Astrocyte (in vitro differentiated cells and primary cell): ENCODE measurements around the gene TMUB2. TPM values are rescaled to one million over a fixed set of nuclear protein-coding genes. Genes with fewer than 3 reads are reported as not detected.

Source experiments
- DNase-seq: peaks from one replicate; pipeline ENCODE4 v3.0.0-alpha.2; 2010; ENCODE audit warnings: low read depth
- FAIRE-seq: peaks from 2 replicates; lab custom pipeline; 2011; peaks lifted over from hg19 to GRCh38; lab: Jason Lieb, UNC
- H2AFZ ChIP-seq: 2 replicates; pipeline ENCODE4 v1.6.0; 2012; ENCODE audit warnings: low read depth, low read length, inconsistent platforms
- H3K27ac ChIP-seq: 2 replicates; pipeline ENCODE4 v1.5.1; 2011; ENCODE audit warnings: low read depth, low read length, inconsistent platforms
- H3K27me3 ChIP-seq: 2 replicates; pipeline ENCODE4 v1.6.0; 2011; ENCODE audit warnings: low read length, inconsistent platforms; ENCODE audit not compliant: insufficient read depth
- H3K36me3 ChIP-seq: 2 replicates; pipeline ENCODE4 v1.5.1; 2011; ENCODE audit warnings: low read length, inconsistent platforms; ENCODE audit not compliant: insufficient read depth
- H3K4me1 ChIP-seq: 2 replicates; pipeline ENCODE4 v1.5.1; 2011; ENCODE audit warnings: low read length, inconsistent platforms; ENCODE audit not compliant: insufficient read depth
- H3K4me2 ChIP-seq: 2 replicates; pipeline ENCODE4 v1.6.0; 2012; ENCODE audit warnings: low read length, inconsistent platforms
- H3K4me3 ChIP-seq: 2 replicates; pipeline ENCODE4 v1.5.1; 2011; ENCODE audit warnings: low read depth, mild to moderate bottlenecking, low read length, inconsistent platforms; ENCODE audit not compliant: insufficient read depth
- H3K79me2 ChIP-seq: 2 replicates; pipeline ENCODE4 v1.6.0; 2012; ENCODE audit warnings: mild to moderate bottlenecking, low read length, inconsistent platforms; ENCODE audit not compliant: insufficient read depth
- H3K9ac ChIP-seq: 2 replicates; pipeline ENCODE4 v1.6.0; 2012; ENCODE audit warnings: mild to moderate bottlenecking, low read length, inconsistent platforms
- H3K9me3 ChIP-seq: 2 replicates; pipeline ENCODE4 v1.5.1; 2012; ENCODE audit warnings: low read depth, mild to moderate bottlenecking, low read length, inconsistent platforms; ENCODE audit not compliant: insufficient read depth
- H4K20me1 ChIP-seq: 2 replicates; pipeline ENCODE4 v1.6.0; 2012; ENCODE audit warnings: low read length, inconsistent platforms; ENCODE audit not compliant: insufficient read depth
- H3K27ac Mint-ChIP-seq: one replicate; pipeline ENCODE4 v1.8.0; 2021; ENCODE audit warnings: mild to moderate bottlenecking, mixed read lengths; ENCODE audit not compliant: unreplicated experiment
- H3K27me3 Mint-ChIP-seq: one replicate; pipeline ENCODE4 v1.8.0; 2021; ENCODE audit warnings: low read depth, mixed read lengths; ENCODE audit not compliant: unreplicated experiment
- H3K36me3 Mint-ChIP-seq: one replicate; pipeline ENCODE4 v1.8.0; 2021; ENCODE audit warnings: low read depth, mixed read lengths; ENCODE audit not compliant: unreplicated experiment
- H3K4me1 Mint-ChIP-seq: one replicate; pipeline ENCODE4 v1.8.0; 2021; ENCODE audit warnings: low read depth, mixed read lengths; ENCODE audit not compliant: unreplicated experiment
- H3K4me3 Mint-ChIP-seq: one replicate; pipeline ENCODE4 v1.8.0; 2021; ENCODE audit warnings: mild to moderate bottlenecking, moderate library complexity, mixed read lengths; ENCODE audit not compliant: unreplicated experiment
- H3K9me3 Mint-ChIP-seq: one replicate; pipeline ENCODE4 v1.8.0; 2021; ENCODE audit warnings: mild to moderate bottlenecking, mixed read lengths; ENCODE audit not compliant: unreplicated experiment
- CTCF ChIP-seq: IDR thresholded peaks from 2 replicates; pipeline ENCODE4 v1.5.1; 2011; ENCODE audit warnings: low read depth, mild to moderate bottlenecking, inconsistent platforms, low read length, moderate library complexity; ENCODE audit not compliant: insufficient read depth
- EZH2 ChIP-seq: IDR thresholded peaks from 2 replicates; pipeline ENCODE4 v1.6.1; 2012; ENCODE audit warnings: mild to moderate bottlenecking, low read length, inconsistent platforms; ENCODE audit not compliant: insufficient read depth
- total RNA-seq: library from RNA; stranded (reverse); gene quantifications from 2 replicates; pipeline ENCODE4 v1.2.1, GENCODE V29; 2021

TMUB2 gene
- total RNA-seq, 1 donor from 2014 or later, result 28.8 TPM

GRCh38 chr17:44187131-44187899 is 543 bp downstream of the TMUB2 start:
- Histone ChIP-seq H3K9ac (peak overlapping the region; percentile 97), H3K36me3 (peaks cover 2% of the 10 kb centered on the region), H3K4me1 (peaks cover 11% of the 10 kb centered on the region), H3K4me2 (peak overlapping the region; percentile 93), H3K27me3 (no peaks in the 10 kb centered on the region), H3K4me3 (peak overlapping the region; percentile 90), H4K20me1 (peaks cover 25% of the 10 kb centered on the region), H3K9me3 (no peaks in the 10 kb centered on the region), H3K27ac (peak overlapping the region; percentile 99), H2AFZ (peak overlapping the region; percentile 96), H3K79me2 (peaks cover 54% of the 10 kb centered on the region)
- Mint-ChIP-seq H3K27me3 (no peaks in the 10 kb centered on the region), H3K9me3 (no peaks in the 10 kb centered on the region), H3K27ac (peak overlapping the region; percentile 100), H3K4me3 (peak overlapping the region; percentile 98), H3K36me3 (peaks cover 4% of the 10 kb centered on the region), H3K4me1 (peaks cover 13% of the 10 kb centered on the region)
- FAIRE-seq (no peak), DNase-seq (no peak)
- TF ChIP-seq EZH2, result no peak
- no peak for TF ChIP-seq CTCF

- no peaks in the 10 kb centered on the region for H3K27me3 Mint-ChIP-seq
- FAIRE-seq, result no peak
- H3K4me1 Mint-ChIP-seq, result peaks cover 15% of the 10 kb centered on the region
These were observed 2.0 kb downstream of the TMUB2 start for GRCh38 chr17:44188576-44189403.

More at GRCh38 chr17:44188576-44189403, 2.0 kb downstream of the TMUB2 start:
- Histone ChIP-seq H3K4me3 (peak overlapping the region; percentile 90), H3K36me3 (peaks cover 8% of the 10 kb centered on the region), H3K4me1 (peaks cover 11% of the 10 kb centered on the region), H3K79me2 (peaks cover 44% of the 10 kb centered on the region), H3K9ac (peak overlapping the region; percentile 97), H4K20me1 (peaks cover 27% of the 10 kb centered on the region), H3K27me3 (no peaks in the 10 kb centered on the region), H2AFZ (no peak overlapping the region), H3K27ac (no peak overlapping the region), H3K4me2 (peak overlapping the region; percentile 93), H3K9me3 (no peaks in the 10 kb centered on the region)
- H3K4me3 Mint-ChIP-seq, result peak overlapping the region; percentile 98
- peaks cover 4% of the 10 kb centered on the region for H3K36me3 Mint-ChIP-seq
- TF ChIP-seq EZH2 (no peak), CTCF (no peak)
- H3K9me3 Mint-ChIP-seq, result no peaks in the 10 kb centered on the region
- peak overlapping the region; percentile 8 for H3K27ac Mint-ChIP-seq
- no peak for DNase-seq
